Thyroid gland (tissue), 4 donors: ENCODE results near the gene NR5A2. TPM values are rescaled to one million over a fixed set of nuclear protein-coding genes. Genes with fewer than 3 reads are reported as not detected.

Source experiments
- DNase-seq, 2 donors: peaks; one replicate each; pipeline ENCODE4 v3.0.0-alpha.2; 2019
- H3K27ac ChIP-seq, 3 donors: fragments of 200-600 bp; sonication (generic); 1 replicate in 2 of 3; 2 replicates in 1 of 3; pipeline ENCODE4 v1.5.1; 2016 to 2019; ENCODE audit warnings: mild to moderate bottlenecking in 1 of 3, moderate library complexity in 1 of 3
- H3K27me3 ChIP-seq: fragments of 200-600 bp; sonication (generic); one replicate; pipeline ENCODE4 v1.5.1; 2019
- H3K36me3 ChIP-seq, 2 donors: fragments of 200-600 bp; sonication (generic); one replicate each; pipeline ENCODE4 v1.5.1; 2016 to 2019
- H3K4me1 ChIP-seq, 2 donors: fragments of 200-600 bp; sonication (generic); one replicate each; pipeline ENCODE4 v1.5.1; 2017 to 2019
- H3K4me3 ChIP-seq, 3 donors: fragments of 200-600 bp; sonication (generic); replicated peaks in 1 of 3; 1 replicate in 2 of 3; 2 replicates in 1 of 3; pipeline ENCODE4 v1.5.1; 2016; ENCODE audit warnings: mild to moderate bottlenecking in 1 of 3
- H3K9me3 ChIP-seq: fragments of 200-600 bp; sonication (generic); one replicate; pipeline ENCODE4 v1.5.1; 2017
- POLR2A ChIP-seq, 2 donors: fragments of 450-650 bp; IDR thresholded peaks; one replicate each; pipeline ENCODE4 v1.6.1; 2017; ENCODE audit warnings: antibody characterized with exemption in 2 of 2, mild to moderate bottlenecking in 2 of 2, moderate library complexity in 1 of 2
- WGBS, 2 donors: methylation state at CpG; one replicate each; pipeline ENCODE4 v1.1.5; 2017; 5-methylcytosine and 5-hydroxymethylcytosine counted together
- intact Hi-C: fragments of 100-400 bp; cut with DNase I; formaldehyde crosslinking; loops from one replicate; pipeline ENCODE4 v1.15.1; 2023
- total RNA-seq, 4 donors: library from RNA; depleted of rRNA; stranded (reverse); fragments of >200 nt; gene quantifications; one replicate each; pipeline ENCODE4 v1.2.3, GENCODE V29; 2016
- TF ChIP-seq, protein P1 (sequence below), 6 experiments: fragments of 200-600 bp in 3 of 6; fragments of 450-650 bp in 3 of 6; sonication (generic) in 3 of 6; IDR thresholded peaks; one replicate each; pipeline ENCODE4 v1.5.1; 2016 to 2019; ENCODE audit warnings: antibody characterized with exemption in 6 of 6, mild to moderate bottlenecking in 2 of 6, inconsistent platforms in 1 of 6, moderate library complexity in 1 of 6

Gene NR5A2
- total RNA-seq, 4 donors from 2014 or later: 1.5 to 8.2 (median 3.9) TPM

DNA sequence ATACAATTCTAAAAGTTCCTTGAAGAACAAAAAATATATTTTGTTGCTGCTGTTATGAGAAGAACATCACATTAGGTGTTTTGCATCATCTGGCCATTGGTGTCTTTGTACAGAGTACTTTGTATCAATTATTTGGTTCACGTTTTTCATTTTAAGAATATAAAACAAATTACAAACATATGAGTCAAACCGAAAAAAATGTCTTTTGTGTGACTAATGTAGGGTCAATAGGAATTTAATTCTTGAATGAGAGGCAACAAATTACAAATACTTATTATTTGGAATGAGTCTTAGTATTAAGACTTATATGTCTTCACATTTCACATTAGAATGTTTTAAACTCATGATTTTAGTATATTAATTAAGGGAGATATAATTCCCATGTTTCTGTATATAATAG lies 54.8 kb downstream of the NR5A2 start:
- H3K27me3 ChIP-seq: no peaks in the 10 kb centered on the region
- TF ChIP-seq, protein P1, sequence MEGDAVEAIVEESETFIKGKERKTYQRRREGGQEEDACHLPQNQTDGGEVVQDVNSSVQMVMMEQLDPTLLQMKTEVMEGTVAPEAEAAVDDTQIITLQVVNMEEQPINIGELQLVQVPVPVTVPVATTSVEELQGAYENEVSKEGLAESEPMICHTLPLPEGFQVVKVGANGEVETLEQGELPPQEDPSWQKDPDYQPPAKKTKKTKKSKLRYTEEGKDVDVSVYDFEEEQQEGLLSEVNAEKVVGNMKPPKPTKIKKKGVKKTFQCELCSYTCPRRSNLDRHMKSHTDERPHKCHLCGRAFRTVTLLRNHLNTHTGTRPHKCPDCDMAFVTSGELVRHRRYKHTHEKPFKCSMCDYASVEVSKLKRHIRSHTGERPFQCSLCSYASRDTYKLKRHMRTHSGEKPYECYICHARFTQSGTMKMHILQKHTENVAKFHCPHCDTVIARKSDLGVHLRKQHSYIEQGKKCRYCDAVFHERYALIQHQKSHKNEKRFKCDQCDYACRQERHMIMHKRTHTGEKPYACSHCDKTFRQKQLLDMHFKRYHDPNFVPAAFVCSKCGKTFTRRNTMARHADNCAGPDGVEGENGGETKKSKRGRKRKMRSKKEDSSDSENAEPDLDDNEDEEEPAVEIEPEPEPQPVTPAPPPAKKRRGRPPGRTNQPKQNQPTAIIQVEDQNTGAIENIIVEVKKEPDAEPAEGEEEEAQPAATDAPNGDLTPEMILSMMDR (IDR thresholded peaks at IDR 0.05): no peak
- no peak for TF ChIP-seq POLR2A (IDR thresholded peaks at IDR 0.05)
- no peak overlapping the region for H3K27ac ChIP-seq
- 80 to 83% methylated on average over 2 of the region's 2 CpGs for WGBS, 2 donors
- H3K36me3 ChIP-seq: no peaks in the 10 kb centered on the region
- no peak for DNase-seq
- no peaks in the 10 kb centered on the region for H3K9me3 ChIP-seq
- intact Hi-C loops: no loop called here
- H3K4me1 ChIP-seq: peaks cover 0 to 8% of the 10 kb centered on the region in 2 donors
- H3K4me3 ChIP-seq: no peak overlapping the region

DNA sequence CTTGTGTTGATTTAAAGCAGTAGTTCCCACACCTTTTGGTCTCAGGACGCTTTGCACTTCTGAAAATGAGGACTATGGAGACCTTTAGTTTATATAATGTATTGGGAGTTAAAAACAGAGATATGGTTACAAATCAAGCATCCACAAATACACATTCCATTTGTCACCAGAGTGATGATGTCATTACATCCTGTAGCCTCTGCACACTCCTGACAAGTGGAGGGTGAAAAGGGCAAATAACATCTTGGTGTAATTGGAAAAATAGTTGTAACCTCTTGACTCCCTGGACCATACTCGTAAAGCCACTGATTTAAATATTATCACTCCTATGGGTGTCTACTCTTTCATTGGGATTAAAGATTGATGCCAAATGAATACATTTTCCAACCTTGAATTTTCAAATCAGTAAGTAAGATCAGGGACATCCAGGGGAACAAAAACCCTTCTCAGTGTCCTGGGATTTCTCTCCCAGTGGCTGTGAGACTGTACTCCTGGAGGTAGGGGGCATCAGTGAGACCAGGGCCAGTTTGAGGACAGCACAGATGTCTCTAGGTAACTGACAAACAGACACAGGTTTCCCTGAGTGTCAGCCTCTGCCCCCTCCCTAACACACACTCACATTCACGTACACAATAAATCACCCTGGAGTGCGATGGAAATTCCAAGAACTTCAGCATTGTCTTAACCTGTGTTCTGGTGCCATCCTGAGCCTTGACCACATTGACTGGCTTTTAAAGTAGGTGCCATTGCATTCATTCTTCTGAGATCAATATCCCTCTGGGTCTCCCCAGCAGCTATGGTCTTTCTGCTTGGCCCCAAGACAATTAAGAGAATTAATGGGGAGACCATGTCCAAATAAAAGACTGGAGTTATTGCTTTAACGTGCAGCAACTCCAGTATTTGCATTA lies 63.0 kb downstream of the NR5A2 start:
- no peaks in the 10 kb centered on the region for H3K27me3 ChIP-seq
- no peaks in the 10 kb centered on the region for H3K9me3 ChIP-seq
- WGBS, 2 donors: 68 to 85% methylated on average over 5 of the region's 5 CpGs
- no peak for DNase-seq
- no peaks in the 10 kb centered on the region for H3K4me1 ChIP-seq
- no peaks in the 10 kb centered on the region for H3K36me3 ChIP-seq
- H3K27ac ChIP-seq: no peak overlapping the region
- no peak overlapping the region for H3K4me3 ChIP-seq
- no peak for TF ChIP-seq POLR2A (IDR thresholded peaks at IDR 0.05)
- TF ChIP-seq, protein P1 (IDR thresholded peaks at IDR 0.05): no peak
- intact Hi-C loops: no loop called here

DNA sequence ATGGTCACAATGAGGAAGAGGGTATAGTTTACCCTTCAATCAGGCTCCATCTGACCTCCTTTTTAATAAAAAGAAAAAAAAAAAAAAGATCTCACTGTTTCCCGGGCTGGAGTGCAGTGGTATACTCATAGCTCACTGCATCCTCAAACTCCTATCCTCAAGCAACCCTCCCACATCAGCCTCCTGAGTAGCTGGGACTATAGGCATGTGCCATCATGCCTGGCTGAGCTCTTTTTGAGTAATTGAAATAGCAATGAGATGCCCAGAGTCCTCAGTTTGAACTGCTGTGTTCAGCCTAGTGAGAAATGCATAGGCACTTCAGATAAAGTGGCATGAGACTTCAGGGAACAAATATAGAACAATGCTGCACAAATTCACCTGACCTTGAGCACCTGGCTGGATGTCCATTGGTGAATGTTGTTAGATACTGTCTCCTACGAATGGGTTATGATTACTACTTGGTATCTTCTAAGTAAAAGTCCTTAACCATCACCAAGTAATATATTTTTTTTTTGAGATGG lies 67.6 kb downstream of the NR5A2 start:
- Histone ChIP-seq H3K27me3 (no peaks in the 10 kb centered on the region), H3K4me3 (no peak overlapping the region), H3K4me1 (peaks cover 20 to 33% of the 10 kb centered on the region in 2 donors), H3K9me3 (no peaks in the 10 kb centered on the region), H3K36me3 (no peaks in the 10 kb centered on the region), H3K27ac (no peak overlapping the region)
- intact Hi-C loops: no loop called here
- TF ChIP-seq, protein P1 (IDR thresholded peaks at IDR 0.05): no peak
- 45 to 64% methylated on average over 2 of the region's 2 CpGs for WGBS, 2 donors
- DNase-seq: no peak

DNA sequence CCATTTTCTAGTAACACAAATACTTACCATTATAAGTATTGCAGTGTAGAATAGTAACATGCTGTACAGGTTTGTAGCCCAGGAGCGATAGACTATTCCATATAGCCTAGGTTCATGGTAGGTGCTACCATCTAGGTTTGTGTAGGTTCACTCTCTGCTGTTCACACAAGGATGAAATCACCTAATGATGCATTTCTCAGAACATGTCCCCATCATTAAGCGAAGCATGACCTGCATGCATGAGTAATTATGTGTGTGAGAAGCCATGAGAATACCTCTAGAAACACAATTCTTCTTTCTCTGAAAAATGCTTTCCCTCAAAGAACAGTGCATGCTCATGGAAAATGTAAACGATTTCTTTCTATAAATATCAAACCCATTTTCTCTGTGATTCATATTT lies 69.3 kb downstream of the NR5A2 start:
- DNase-seq: no peak
- Histone ChIP-seq H3K36me3 (no peaks in the 10 kb centered on the region), H3K27me3 (no peaks in the 10 kb centered on the region), H3K4me3 (no peak overlapping the region), H3K9me3 (no peaks in the 10 kb centered on the region), H3K4me1 (peaks cover 20 to 38% of the 10 kb centered on the region in 2 donors), H3K27ac (no peak overlapping the region)
- WGBS, 2 donors: 69% methylated on average over 3 of the region's 3 CpGs
- intact Hi-C loops: no loop called here
- no peak for TF ChIP-seq POLR2A (IDR thresholded peaks at IDR 0.05)
- TF ChIP-seq, protein P1 (IDR thresholded peaks at IDR 0.05): no peak

DNA sequence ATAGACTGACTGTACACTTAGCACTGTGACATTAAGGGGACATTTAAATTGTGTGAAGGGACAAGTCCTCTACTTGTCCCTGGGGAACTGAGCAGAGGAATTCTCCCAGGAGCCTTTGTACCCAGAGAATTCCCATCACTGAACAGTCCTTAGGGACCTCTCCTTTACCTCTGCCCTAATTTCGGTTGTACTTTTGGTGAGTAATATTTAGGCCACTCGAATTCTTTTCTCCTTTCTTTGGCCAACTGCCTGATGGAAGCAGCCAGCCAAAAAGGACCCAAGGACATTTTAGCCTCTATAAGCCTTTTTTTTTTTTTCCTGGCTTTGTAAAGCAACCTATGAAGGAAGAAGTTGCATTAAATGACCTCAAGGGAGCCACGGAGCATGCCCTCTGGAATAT lies 71.5 kb downstream of the NR5A2 start:
- DNase-seq: peak; percentile 69 to 77
- WGBS, 2 donors: 6 to 24% methylated on average over 3 of the region's 3 CpGs
- no peaks in the 10 kb centered on the region for H3K36me3 ChIP-seq
- TF ChIP-seq POLR2A (IDR thresholded peaks at IDR 0.05): no peak
- TF ChIP-seq, protein P1 (IDR thresholded peaks at IDR 0.05): no peak
- H3K4me1 ChIP-seq: peaks cover 20 to 38% of the 10 kb centered on the region in 2 donors
- no peaks in the 10 kb centered on the region for H3K27me3 ChIP-seq
- intact Hi-C loops: no loop called here
- H3K4me3 ChIP-seq: no peak overlapping the region
- H3K27ac ChIP-seq: peak overlapping the region in 2 of 3 donors; percentile 43 to 66
- no peaks in the 10 kb centered on the region for H3K9me3 ChIP-seq
